CD4-positive, alpha-beta memory T cell (primary cell): Measurements from ENCODE around the gene HPN. TPM values are rescaled to one million over a fixed set of nuclear protein-coding genes. Genes with fewer than 3 reads are reported as not detected.

ENCODE experiments used
- CTCF ChIA-PET: fragments of 350-600 bp; sonication (Branson Sonifier 250); formaldehyde crosslinking; loops from one replicate; lab custom pipeline; 2021; ENCODE audit warnings: inconsistent platforms; ENCODE audit not compliant: partially characterized antibody; lab: Charles Lee
- POLR2A ChIA-PET: fragments of 350-600 bp; sonication (Branson Sonifier 250); formaldehyde crosslinking; loops from one replicate; lab custom pipeline; 2021; ENCODE audit not compliant: partially characterized antibody; lab: Charles Lee
- DNase-seq, 5 donors: peaks; one replicate each; pipeline versions ENCODE4 v3.0.0 to v3.0.0-alpha.2; 2020 to 2022; ENCODE audit warnings: mixed read lengths in 1 of 5
- H3K27ac ChIP-seq: one replicate; pipeline ENCODE4 v1.7.0; 2013; ENCODE audit warnings: low read depth, low read length
- H3K27me3 ChIP-seq: 2 replicates; pipeline ENCODE4 v1.7.0; 2013; ENCODE audit warnings: mild to moderate bottlenecking, low read length, moderate library complexity; ENCODE audit not compliant: insufficient read depth
- H3K36me3 ChIP-seq: 2 replicates; pipeline ENCODE4 v1.7.0; 2013; ENCODE audit warnings: mild to moderate bottlenecking, low read length, moderate library complexity; ENCODE audit not compliant: insufficient read depth
- H3K4me1 ChIP-seq: 2 replicates; pipeline ENCODE4 v1.7.0; 2013; ENCODE audit warnings: mild to moderate bottlenecking, low read length, moderate library complexity; ENCODE audit not compliant: insufficient read depth
- H3K4me3 ChIP-seq, 2 donors: one replicate each; pipeline ENCODE4 v1.7.0; 2013; ENCODE audit warnings: low read length in 2 of 2, mild to moderate bottlenecking in 1 of 2
- H3K9me3 ChIP-seq, 2 donors: one replicate each; pipeline ENCODE4 v1.7.0; 2013; ENCODE audit warnings: low read length in 2 of 2, control low read depth in 1 of 2; ENCODE audit not compliant: control insufficient read depth in 1 of 2
- H3K27ac Mint-ChIP-seq, 7 donors: one replicate each; pipeline ENCODE4 v1.8.0; 2020 to 2021; ENCODE audit warnings: mixed read lengths in 7 of 7, mild to moderate bottlenecking in 6 of 7, inconsistent platforms in 3 of 7, moderate library complexity in 3 of 7
- H3K27me3 Mint-ChIP-seq, 2 donors: one replicate each; pipeline ENCODE4 v1.8.0; 2020 to 2021; ENCODE audit warnings: mixed read lengths in 2 of 2
- H3K36me3 Mint-ChIP-seq, 2 donors: one replicate each; pipeline ENCODE4 v1.8.0; 2020 to 2021; ENCODE audit warnings: mixed read lengths in 2 of 2, inconsistent platforms in 1 of 2, mild to moderate bottlenecking in 1 of 2
- H3K4me1 Mint-ChIP-seq, 4 donors: one replicate each; pipeline ENCODE4 v1.8.0; 2020 to 2021; ENCODE audit warnings: mixed read lengths in 4 of 4, mild to moderate bottlenecking in 1 of 4
- H3K4me3 Mint-ChIP-seq, 8 donors: one replicate each; pipeline ENCODE4 v1.8.0; 2020 to 2021; ENCODE audit warnings: mixed read lengths in 8 of 8, mild to moderate bottlenecking in 7 of 8, moderate library complexity in 6 of 8, inconsistent platforms in 3 of 8
- H3K9me3 Mint-ChIP-seq, 8 donors: one replicate each; pipeline ENCODE4 v1.8.0; 2020 to 2021; ENCODE audit warnings: mixed read lengths in 8 of 8, mild to moderate bottlenecking in 5 of 8, inconsistent platforms in 3 of 8, moderate library complexity in 1 of 8
- intact Hi-C: fragments of 100-400 bp; cut with micrococcal nuclease; formaldehyde crosslinking; loops from one replicate; pipeline ENCODE4 v1.15.1; 2023
- polyA plus RNA-seq, 2 donors: library from polyadenylated mRNA; unstranded; fragments of 300-500 nt; fragmentation: Illumina TruSeq; gene quantifications; one replicate each; pipeline ENCODE4 v1.2.3, GENCODE V29; 2021
- total RNA-seq, 2 experiments: library from RNA; stranded (reverse); gene quantifications; one replicate each; pipeline ENCODE4 v1.2.3, GENCODE V29; 2021

Gene HPN
- total and polyA plus RNA-seq, 4 experiments from 2014 or later: 0.15 to 0.57 TPM; not detected in 2

- ChIA-PET CTCF (no interaction called here), POLR2A (no interaction called here)
- H3K9me3 Mint-ChIP-seq: no peaks in the 10 kb centered on the region
- H3K27ac Mint-ChIP-seq: peak overlapping the region in 5 of 7 donors; percentile 47 to 85 (median 50)
- intact Hi-C loops: loop anchor here (5.0 kb wide), 1 partner anchor 38 kb away; the partner anchor contains the start of gene GRAMD1A
- peaks cover 6 to 8% of the 10 kb centered on the region in 2 donors for H3K27me3 Mint-ChIP-seq
- H3K27ac ChIP-seq: no peak overlapping the region
- no peaks in the 10 kb centered on the region for H3K36me3 ChIP-seq
- H3K36me3 Mint-ChIP-seq: no peaks in the 10 kb centered on the region
- peaks cover 32% of the 10 kb centered on the region for H3K4me1 ChIP-seq
- peaks cover 15 to 32% (median 23%) of the 10 kb centered on the region in 4 donors for H3K4me1 Mint-ChIP-seq
- peak overlapping the region; percentile 76 to 90 (median 84) for H3K4me3 Mint-ChIP-seq
- no peaks in the 10 kb centered on the region for H3K9me3 ChIP-seq
- H3K27me3 ChIP-seq: no peaks in the 10 kb centered on the region
- DNase-seq: no peak
- peak overlapping the region; percentile 20 to 57 for H3K4me3 ChIP-seq
Measured at GRCh38 chr19:35039881-35040825, 1.4 kb upstream of the HPN start.

DNA sequence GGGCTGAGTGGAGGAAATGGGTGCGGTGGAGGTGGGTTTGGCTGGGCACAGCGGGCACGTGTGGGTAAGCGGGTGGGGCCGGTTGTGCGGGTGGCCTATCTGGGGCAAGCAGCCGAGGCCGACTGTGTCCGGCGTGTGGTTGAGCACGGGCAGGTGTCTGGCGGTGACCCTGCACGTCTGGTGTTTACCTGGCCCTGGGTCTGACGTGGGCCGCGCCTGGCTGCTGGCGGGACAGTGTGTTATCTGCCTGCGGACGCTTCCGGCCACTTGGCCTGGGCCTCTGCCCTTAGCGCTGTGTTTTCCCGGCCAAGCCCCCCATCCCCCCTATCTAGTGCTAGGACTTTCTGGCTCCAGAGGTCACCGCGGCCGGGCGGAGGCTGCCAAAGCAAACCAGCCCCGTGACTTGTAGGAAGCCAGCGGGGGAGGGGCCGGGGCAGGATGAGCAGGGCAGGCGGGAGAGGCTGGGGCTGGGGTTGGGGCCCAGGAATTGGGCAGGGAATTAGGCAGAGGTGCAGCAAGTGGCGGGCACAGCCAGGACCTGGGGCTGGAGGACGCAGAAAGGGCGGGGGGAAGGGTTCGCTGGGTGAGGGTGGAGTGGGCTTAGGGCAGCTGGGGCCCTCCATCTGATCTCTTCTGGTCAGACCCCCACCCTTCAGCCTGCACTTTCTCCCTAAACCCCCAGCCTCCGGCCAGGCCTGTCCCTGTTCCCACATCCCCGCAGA is 534 bp upstream of the HPN start:
- Mint-ChIP-seq H3K27me3 (peaks cover 6 to 8% of the 10 kb centered on the region in 2 donors), H3K4me3 (peak overlapping the region; percentile 76 to 90 (median 84)), H3K4me1 (peaks cover 22 to 40% (median 30%) of the 10 kb centered on the region in 4 donors), H3K36me3 (no peaks in the 10 kb centered on the region), H3K9me3 (no peaks in the 10 kb centered on the region), H3K27ac (peak overlapping the region in 5 of 7 donors; percentile 12 to 85 (median 50))
- DNase-seq: peak in 2 of 5 donors; percentile 15 to 47
- Histone ChIP-seq H3K27me3 (no peaks in the 10 kb centered on the region), H3K27ac (no peak overlapping the region), H3K9me3 (no peaks in the 10 kb centered on the region), H3K4me3 (peak overlapping the region in 1 of 2 donors; percentile 20), H3K4me1 (peaks cover 32% of the 10 kb centered on the region), H3K36me3 (no peaks in the 10 kb centered on the region)
- intact Hi-C loops: loop anchor here (5.0 kb wide), 1 partner anchor 39 kb away; the partner anchor contains the start of gene GRAMD1A
- ChIA-PET CTCF (no interaction called here), POLR2A (interaction anchor here (1.9 kb wide), 1 partner anchor 27 kb away, joined by 5 read pairs; no protein-coding TSS in a partner anchor)

DNA sequence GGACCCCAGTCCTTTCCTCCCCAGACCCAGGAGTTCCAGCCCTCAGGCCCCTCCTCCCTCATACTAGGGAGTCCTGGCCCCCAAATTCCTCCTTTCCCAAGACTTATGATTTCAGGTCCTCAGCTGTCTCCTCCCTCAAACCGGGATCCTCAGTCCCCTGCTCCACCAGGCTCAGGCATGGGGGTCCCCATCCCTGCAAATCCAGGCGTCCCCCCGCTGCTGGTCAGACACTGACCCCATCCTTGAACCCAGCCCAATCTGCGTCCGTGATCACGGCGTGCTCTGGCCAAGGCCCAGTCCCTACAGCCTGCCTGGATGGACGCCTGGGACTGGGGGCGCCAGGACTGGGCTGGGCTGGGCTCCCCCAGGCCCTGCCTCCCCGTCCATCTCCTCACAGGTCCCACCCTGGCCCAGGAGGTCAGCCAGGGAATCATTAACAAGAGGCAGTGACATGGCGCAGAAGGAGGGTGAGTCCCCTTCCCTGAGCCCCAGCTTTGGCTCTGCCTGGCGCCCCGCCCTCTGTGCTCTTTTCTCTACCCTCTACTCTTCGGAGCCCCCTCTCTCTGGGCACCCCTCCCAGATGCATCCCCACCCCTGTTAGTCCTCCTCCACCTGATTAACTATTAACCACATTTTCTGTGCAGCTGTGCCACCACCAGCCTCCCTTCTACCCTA is 672 bp downstream of the HPN start:
- no peaks in the 10 kb centered on the region for H3K9me3 Mint-ChIP-seq
- peaks cover 22 to 40% (median 30%) of the 10 kb centered on the region in 4 donors for H3K4me1 Mint-ChIP-seq
- no peak overlapping the region for H3K27ac ChIP-seq
- no peaks in the 10 kb centered on the region for H3K9me3 ChIP-seq
- H3K27me3 Mint-ChIP-seq: peaks cover 6 to 8% of the 10 kb centered on the region in 2 donors
- H3K36me3 Mint-ChIP-seq: no peaks in the 10 kb centered on the region
- peak in 1 of 5 donors; percentile 15 for DNase-seq
- intact Hi-C loops: loop anchor here (5.0 kb wide), 1 partner anchor 40 kb away; the partner anchor contains the start of gene GRAMD1A
- no peaks in the 10 kb centered on the region for H3K27me3 ChIP-seq
- peak overlapping the region in 7 of 8 donors; percentile 21 to 55 (median 38) for H3K4me3 Mint-ChIP-seq
- no peak overlapping the region for H3K4me3 ChIP-seq
- H3K27ac Mint-ChIP-seq: peak overlapping the region in 2 of 7 donors; percentile 7 to 36
- peaks cover 32% of the 10 kb centered on the region for H3K4me1 ChIP-seq
- no peaks in the 10 kb centered on the region for H3K36me3 ChIP-seq
- CTCF ChIA-PET: interaction anchor here (7.7 kb wide), 1 partner anchor 68 kb away, joined by 54 read pairs; no protein-coding TSS in a partner anchor
- POLR2A ChIA-PET: interaction anchor here (1.4 to 1.9 kb wide), 2 partner anchors 15 to 28 kb away, joined by 3 to 5 read pairs; no protein-coding TSS in a partner anchor

- H3K27me3 ChIP-seq: no peaks in the 10 kb centered on the region
- Mint-ChIP-seq H3K4me3 (peak overlapping the region in 2 of 8 donors; percentile 40 to 43), H3K4me1 (peaks cover 22 to 40% (median 30%) of the 10 kb centered on the region in 4 donors), H3K27me3 (peaks cover 6 to 8% of the 10 kb centered on the region in 2 donors), H3K36me3 (no peaks in the 10 kb centered on the region), H3K9me3 (no peaks in the 10 kb centered on the region), H3K27ac (peak overlapping the region in 1 of 7 donors; percentile 36)
- H3K36me3 ChIP-seq: no peaks in the 10 kb centered on the region
- DNase-seq: peak in 1 of 5 donors; percentile 11
- POLR2A ChIA-PET: interaction anchor here (0.6 to 2.1 kb wide), 5 partner anchors 16 to 425 kb away, joined by 3 to 15 read pairs (median 5); no protein-coding TSS in a partner anchor
- peaks cover 32% of the 10 kb centered on the region for H3K4me1 ChIP-seq
- no peak overlapping the region for H3K27ac ChIP-seq
- H3K9me3 ChIP-seq: no peaks in the 10 kb centered on the region
- intact Hi-C loops: loop anchor here (5.0 kb wide), 1 partner anchor 41 kb away; the partner anchor contains the start of gene GRAMD1A
- no peak overlapping the region for H3K4me3 ChIP-seq
- CTCF ChIA-PET: interaction anchor here (1.6 to 7.7 kb wide), 8 partner anchors 13 to 69 kb away, joined by 3 to 54 read pairs (median 14); no protein-coding TSS in a partner anchor
Measured at GRCh38 chr19:35042954-35043604, 1.6 kb downstream of the HPN start.

- no peak for DNase-seq
Measured at GRCh38 chr19:35043906-35044305, 2.4 kb downstream of the HPN start.

More at GRCh38 chr19:35043906-35044305, 2.4 kb downstream of the HPN start:
- CTCF ChIA-PET: interaction anchor here (0.7 to 7.7 kb wide), 26 partner anchors 9 to 206 kb away, joined by 3 to 54 read pairs (median 6); no protein-coding TSS in a partner anchor
- Mint-ChIP-seq H3K27ac (peak overlapping the region in 1 of 7 donors; percentile 66), H3K9me3 (no peaks in the 10 kb centered on the region), H3K4me3 (no peak overlapping the region), H3K27me3 (peaks cover 6 to 8% of the 10 kb centered on the region in 2 donors), H3K36me3 (no peaks in the 10 kb centered on the region), H3K4me1 (peaks cover 22 to 37% (median 27%) of the 10 kb centered on the region in 4 donors)
- no peak overlapping the region for H3K4me3 ChIP-seq
- H3K36me3 ChIP-seq: no peaks in the 10 kb centered on the region
- POLR2A ChIA-PET: interaction anchor here (1.3 to 2.1 kb wide), 6 partner anchors 14 to 47 kb away, joined by 3 to 15 read pairs (median 5); partner anchors contain the start of gene SCN1B
- intact Hi-C loops: loop anchor here (1.0 to 5.0 kb wide), 2 partner anchors 42 to 71 kb away; partner anchors contain the start of gene GRAMD1A
- H3K27ac ChIP-seq: no peak overlapping the region
- no peaks in the 10 kb centered on the region for H3K27me3 ChIP-seq
- peaks cover 32% of the 10 kb centered on the region for H3K4me1 ChIP-seq
- no peaks in the 10 kb centered on the region for H3K9me3 ChIP-seq
